Right renal pelvis (tissue), 4 donors: ENCODE measurements around the gene PAQR4. TPM values are rescaled to one million over a fixed set of nuclear protein-coding genes. Genes with fewer than 3 reads are reported as not detected.
"Not testable (repeated sequence)": the region's sequence is repeated elsewhere in the genome, so short reads cannot be mapped to it uniquely, and the experiment has no call there.

ENCODE experiments used
- DNase-seq, 4 donors: peaks; one replicate each; pipeline ENCODE4 v3.0.0-alpha.2; 2013; ENCODE audit warnings: low read depth in 4 of 4, low spot score in 3 of 4, missing footprints in 1 of 4
- polyA plus RNA-seq, 4 donors: library from polyadenylated mRNA; unstranded; fragments of 120-200 nt; gene quantifications; one replicate each; pipeline ENCODE4 v1.2.1, GENCODE V29; 2013; ENCODE audit not compliant: insufficient read length in 4 of 4

Gene PAQR4
- polyA plus RNA-seq, 4 donors: 8.6 to 12.7 (median 10.4) TPM

GRCh38 chr16:2942045-2942444 is 27.1 kb upstream of the PAQR4 start:
- DNase-seq: no peak

GRCh38 chr16:2943716-2944115 is 25.4 kb upstream of the PAQR4 start:
- not testable (repeated sequence) for DNase-seq

- DNase-seq: no peak
Observed at GRCh38 chr16:2946649-2947048, 22.5 kb upstream of the PAQR4 start.

GRCh38 chr16:2948807-2949704 is 20.1 kb upstream of the PAQR4 start:
- DNase-seq: no peak

GRCh38 chr16:2949705-2950352 is 19.3 kb upstream of the PAQR4 start:
- DNase-seq: no peak

- DNase-seq: no peak
Observed at GRCh38 chr16:2950353-2950724, 18.8 kb upstream of the PAQR4 start.

- DNase-seq: no peak
Observed at GRCh38 chr16:2950773-2951172, 18.4 kb upstream of the PAQR4 start.

- DNase-seq: no peak
Observed at GRCh38 chr16:2952679-2953078, 16.5 kb upstream of the PAQR4 start.

- DNase-seq: no peak
Observed at GRCh38 chr16:2953706-2954627, 15.2 kb upstream of the PAQR4 start.

GRCh38 chr16:2954656-2955381 is 14.3 kb upstream of the PAQR4 start:
- no peak for DNase-seq

GRCh38 chr16:2955438-2955778 is 13.7 kb upstream of the PAQR4 start:
- DNase-seq: no peak

GRCh38 chr16:2955779-2956578 is 13.2 kb upstream of the PAQR4 start:
- no peak for DNase-seq

- DNase-seq: no peak
Observed at GRCh38 chr16:2956579-2956956, 12.6 kb upstream of the PAQR4 start.

GRCh38 chr16:2959206-2959605 is 9.9 kb upstream of the PAQR4 start:
- no peak for DNase-seq

- DNase-seq: no peak
Observed at GRCh38 chr16:2960183-2961010, 8.8 kb upstream of the PAQR4 start.

GRCh38 chr16:2962334-2963073 is 6.6 kb upstream of the PAQR4 start:
- no peak for DNase-seq

- no peak for DNase-seq
Observed at GRCh38 chr16:2963074-2963722, 6.0 kb upstream of the PAQR4 start.
